ENCODE results near the gene SDF4.

Gene SDF4

DNA sequence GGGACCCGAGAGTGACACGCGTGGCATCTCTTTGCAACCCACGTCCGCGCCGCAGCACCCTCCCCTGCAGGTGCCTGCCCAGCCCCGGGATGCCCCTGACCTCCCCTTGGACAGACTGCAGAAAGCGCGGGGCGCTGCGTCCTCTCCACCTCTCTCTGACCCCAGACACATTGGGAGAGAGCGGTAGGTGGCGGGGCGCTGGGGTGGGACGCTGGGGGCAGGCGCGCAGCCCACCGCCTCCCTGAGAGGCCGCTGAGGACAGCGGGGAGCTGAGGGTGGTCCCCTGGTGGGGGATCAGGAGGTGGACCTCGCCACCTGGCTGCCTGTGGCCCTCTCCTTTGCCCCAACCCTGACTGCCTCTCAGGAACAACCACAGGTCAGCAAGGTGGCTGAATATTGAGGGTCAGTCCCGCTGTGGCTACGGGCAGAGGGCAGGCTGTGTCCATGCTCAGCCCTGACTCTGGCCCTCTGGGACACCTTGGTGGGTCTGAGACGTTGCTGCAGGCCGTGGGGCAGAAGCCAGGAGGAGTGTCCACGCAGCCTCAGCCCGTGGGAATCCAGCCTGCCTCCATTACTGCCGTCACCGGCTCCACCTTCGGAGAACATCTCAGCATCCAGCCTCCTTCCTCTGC, 42.6 kb upstream of the SDF4 start:
- H3K27ac ChIP-seq (ENCODE audit: low read depth, low read length, poor library complexity, severe bottlenecking): no peak overlapping the region
- H3K4me2 ChIP-seq (ENCODE audit: low read length): peak overlapping the region; percentile 97
- no peak overlapping the region for H2AFZ ChIP-seq (ENCODE audit: low read length)
- peaks cover 14% of the 10 kb centered on the region for H3K36me3 ChIP-seq (ENCODE audit: insufficient read depth, low read length)
- H3K79me2 ChIP-seq (ENCODE audit: insufficient read depth, low read length): peaks cover 38% of the 10 kb centered on the region
- peak overlapping the region; percentile 94 for H3K9ac ChIP-seq (ENCODE audit: low read length)
- no peaks in the 10 kb centered on the region for H3F3A ChIP-seq (ENCODE audit: insufficient read depth, low read length)
- H3K9me2 ChIP-seq (ENCODE audit: low read depth, low read length): no peaks in the 10 kb centered on the region
- peak overlapping the region; percentile 81 for H3K4me3 ChIP-seq (ENCODE audit: low read depth, low read length, poor library complexity, severe bottlenecking)
- peaks cover 3% of the 10 kb centered on the region; the same call in 1 of the 2 replicates for H3K9me3 ChIP-seq (ENCODE audit: low read length)
- H3K4me1 ChIP-seq (ENCODE audit: insufficient read depth, low read length, severe bottlenecking): peaks cover 28% of the 10 kb centered on the region
- TF ChIP-seq, protein P1, sequence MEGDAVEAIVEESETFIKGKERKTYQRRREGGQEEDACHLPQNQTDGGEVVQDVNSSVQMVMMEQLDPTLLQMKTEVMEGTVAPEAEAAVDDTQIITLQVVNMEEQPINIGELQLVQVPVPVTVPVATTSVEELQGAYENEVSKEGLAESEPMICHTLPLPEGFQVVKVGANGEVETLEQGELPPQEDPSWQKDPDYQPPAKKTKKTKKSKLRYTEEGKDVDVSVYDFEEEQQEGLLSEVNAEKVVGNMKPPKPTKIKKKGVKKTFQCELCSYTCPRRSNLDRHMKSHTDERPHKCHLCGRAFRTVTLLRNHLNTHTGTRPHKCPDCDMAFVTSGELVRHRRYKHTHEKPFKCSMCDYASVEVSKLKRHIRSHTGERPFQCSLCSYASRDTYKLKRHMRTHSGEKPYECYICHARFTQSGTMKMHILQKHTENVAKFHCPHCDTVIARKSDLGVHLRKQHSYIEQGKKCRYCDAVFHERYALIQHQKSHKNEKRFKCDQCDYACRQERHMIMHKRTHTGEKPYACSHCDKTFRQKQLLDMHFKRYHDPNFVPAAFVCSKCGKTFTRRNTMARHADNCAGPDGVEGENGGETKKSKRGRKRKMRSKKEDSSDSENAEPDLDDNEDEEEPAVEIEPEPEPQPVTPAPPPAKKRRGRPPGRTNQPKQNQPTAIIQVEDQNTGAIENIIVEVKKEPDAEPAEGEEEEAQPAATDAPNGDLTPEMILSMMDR (IDR thresholded peaks at IDR 0.05; ENCODE audit: low read length): no peak
- no peak for TF ChIP-seq EZH2 (IDR thresholded peaks at IDR 0.05; ENCODE audit: borderline replicate concordance, low read length)
- no peaks in the 10 kb centered on the region for H3K27me3 ChIP-seq (ENCODE audit: insufficient read depth, low read length)
- H4K20me1 ChIP-seq (ENCODE audit: insufficient read depth, low read length): no peaks in the 10 kb centered on the region

DNA sequence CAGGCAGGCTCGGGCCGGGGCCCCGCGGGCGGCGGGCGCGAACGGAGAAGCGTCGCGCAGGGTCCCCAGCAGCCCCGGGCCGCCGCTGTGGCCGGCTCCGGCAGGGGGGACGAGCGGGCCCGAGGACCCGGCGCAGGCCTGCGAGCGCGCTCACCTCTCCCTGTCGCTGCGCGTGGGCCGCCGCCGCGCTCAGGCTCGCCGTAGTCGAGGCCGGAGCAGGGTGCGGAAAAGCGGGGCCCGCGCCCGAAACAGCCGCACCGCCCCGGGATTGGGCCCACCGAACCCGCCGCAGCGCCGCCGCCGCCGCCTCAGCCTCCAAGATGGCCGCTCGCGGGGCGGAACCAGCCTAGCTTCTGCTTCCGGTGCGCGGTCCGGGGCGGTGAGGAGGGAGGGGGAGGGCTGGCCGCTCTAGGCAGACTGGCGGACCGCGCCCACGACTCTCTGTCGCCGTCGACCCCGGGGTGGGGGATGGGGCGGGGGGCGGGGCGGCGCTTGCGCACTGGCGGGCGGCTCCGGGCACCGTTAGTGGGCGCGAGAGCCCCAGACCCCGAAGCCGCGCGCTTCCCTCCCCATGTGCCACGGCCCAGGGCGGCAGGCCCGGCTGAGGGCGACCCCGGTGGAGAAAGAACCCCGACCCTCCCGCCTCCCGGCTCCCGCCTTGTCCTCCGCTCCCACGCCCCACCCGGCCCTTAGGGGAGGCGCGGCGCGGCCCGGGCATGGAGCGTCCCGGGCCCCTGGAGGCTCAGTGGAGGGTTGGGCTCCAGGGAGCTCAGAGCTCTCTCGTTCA, 41.9 kb upstream of the SDF4 start, which contains the start of gene UBE2J2:
Gene UBE2J2, minus strand, starts transcription at position 343 of the 787 bp plus-strand sequence. CDS start 5,862 bp downstream, outside the sequence.
- Histone ChIP-seq H3F3A (ENCODE audit: insufficient read depth, low read length) (no peaks in the 10 kb centered on the region), H3K9me2 (ENCODE audit: low read depth, low read length) (no peaks in the 10 kb centered on the region), H3K9me3 (ENCODE audit: low read length) (peaks cover 3% of the 10 kb centered on the region; the same call in 1 of the 2 replicates), H3K36me3 (ENCODE audit: insufficient read depth, low read length) (peaks cover 17% of the 10 kb centered on the region), H3K9ac (ENCODE audit: low read length) (peak within 1 kb of the TSS; percentile 94), H2AFZ (ENCODE audit: low read length) (no peak within 1 kb of the TSS), H3K27ac (ENCODE audit: low read depth, low read length, poor library complexity, severe bottlenecking) (no peak within 1 kb of the TSS), H4K20me1 (ENCODE audit: insufficient read depth, low read length) (no peaks in the 10 kb centered on the region), H3K79me2 (ENCODE audit: insufficient read depth, low read length) (peaks cover 38% of the 10 kb centered on the region), H3K27me3 (ENCODE audit: insufficient read depth, low read length) (no peaks in the 10 kb centered on the region), H3K4me2 (ENCODE audit: low read length) (peak within 1 kb of the TSS; percentile 99), H3K4me1 (ENCODE audit: insufficient read depth, low read length, severe bottlenecking) (peaks cover 28% of the 10 kb centered on the region), H3K4me3 (ENCODE audit: low read depth, low read length, poor library complexity, severe bottlenecking) (peak within 1 kb of the TSS; percentile 81)
- TF ChIP-seq, protein P1 (IDR thresholded peaks at IDR 0.05; ENCODE audit: low read length): no peak
- TF ChIP-seq EZH2 (IDR thresholded peaks at IDR 0.05; ENCODE audit: borderline replicate concordance, low read length): no peak

- no peaks in the 10 kb centered on the region for H4K20me1 ChIP-seq (ENCODE audit: insufficient read depth, low read length)
- TF ChIP-seq EZH2 (IDR thresholded peaks at IDR 0.05; ENCODE audit: borderline replicate concordance, low read length): no peak
- TF ChIP-seq, protein P1 (IDR thresholded peaks at IDR 0.05; ENCODE audit: low read length): no peak
- H3K9me2 ChIP-seq (ENCODE audit: low read depth, low read length): no peaks in the 10 kb centered on the region
- no peaks in the 10 kb centered on the region for H3K27me3 ChIP-seq (ENCODE audit: insufficient read depth, low read length)
- H3K4me1 ChIP-seq (ENCODE audit: insufficient read depth, low read length, severe bottlenecking): peaks cover 28% of the 10 kb centered on the region
- peak overlapping the region; percentile 81 for H3K4me3 ChIP-seq (ENCODE audit: low read depth, low read length, poor library complexity, severe bottlenecking)
- peaks cover 23% of the 10 kb centered on the region for H3K36me3 ChIP-seq (ENCODE audit: insufficient read depth, low read length)
- H3F3A ChIP-seq (ENCODE audit: insufficient read depth, low read length): no peaks in the 10 kb centered on the region
- peaks cover 3% of the 10 kb centered on the region; the same call in 1 of the 2 replicates for H3K9me3 ChIP-seq (ENCODE audit: low read length)
- H3K79me2 ChIP-seq (ENCODE audit: insufficient read depth, low read length): peaks cover 38% of the 10 kb centered on the region
- H3K4me2 ChIP-seq (ENCODE audit: low read length): peak overlapping the region; percentile 99
- no peak overlapping the region for H3K27ac ChIP-seq (ENCODE audit: low read depth, low read length, poor library complexity, severe bottlenecking)
- H2AFZ ChIP-seq (ENCODE audit: low read length): no peak overlapping the region
- H3K9ac ChIP-seq (ENCODE audit: low read length): peak overlapping the region; percentile 77
Measured at GRCh38 chr1:1273209-1273511, 41.4 kb upstream of the SDF4 start.

All from OCI-LY1 (cell line).